DMS 273 treated with DMSO at 0.1 percent for 48 hours (cell line): ENCODE data around the gene NCOA4.
"Not testable (repeated sequence)": the region's sequence is repeated elsewhere in the genome, so short reads cannot be mapped to it uniquely, and the experiment has no call there.

Experiments
- DNase-seq: peaks from one replicate; lab custom pipeline; 2025; lab: John Stamatoyannopoulos, UW

NCOA4 gene

DNA sequence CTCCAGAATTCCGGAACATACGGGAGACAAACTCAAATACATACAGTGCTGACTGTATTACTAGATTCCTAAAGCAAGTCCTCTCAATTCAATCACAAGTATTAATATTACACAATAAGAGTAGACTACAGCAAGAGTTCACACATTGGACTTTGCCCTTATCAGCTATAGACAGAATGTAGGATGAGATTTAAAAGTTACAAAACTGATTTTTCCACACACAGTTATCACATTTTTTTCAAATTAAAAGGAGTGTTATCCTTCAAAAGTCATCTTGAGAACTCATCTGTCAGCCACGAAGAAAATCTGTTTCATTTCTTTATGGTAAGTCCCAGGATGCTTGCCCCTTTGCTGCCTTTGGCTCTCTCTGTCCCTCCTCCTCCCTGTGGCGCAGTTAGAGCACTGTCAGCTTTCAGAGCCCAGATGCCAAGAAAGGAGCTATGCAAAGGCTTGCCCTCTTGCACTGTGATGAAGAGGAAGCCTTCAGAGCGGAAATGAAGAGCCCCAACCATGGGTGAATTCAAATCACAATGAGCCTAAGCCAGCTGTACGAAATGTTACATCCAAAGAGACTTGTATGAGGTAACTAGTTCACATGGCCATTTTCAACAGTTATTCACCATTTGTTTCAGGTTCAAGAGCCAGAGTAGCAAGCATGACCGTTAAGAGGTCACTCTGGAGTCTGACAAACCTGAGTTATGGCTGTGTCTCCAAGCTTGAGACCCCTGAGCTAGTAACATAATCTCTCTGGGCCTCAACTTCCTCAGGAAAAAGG is 10.7 kb downstream of the NCOA4 start:
- DNase-seq, result no peak

DNA sequence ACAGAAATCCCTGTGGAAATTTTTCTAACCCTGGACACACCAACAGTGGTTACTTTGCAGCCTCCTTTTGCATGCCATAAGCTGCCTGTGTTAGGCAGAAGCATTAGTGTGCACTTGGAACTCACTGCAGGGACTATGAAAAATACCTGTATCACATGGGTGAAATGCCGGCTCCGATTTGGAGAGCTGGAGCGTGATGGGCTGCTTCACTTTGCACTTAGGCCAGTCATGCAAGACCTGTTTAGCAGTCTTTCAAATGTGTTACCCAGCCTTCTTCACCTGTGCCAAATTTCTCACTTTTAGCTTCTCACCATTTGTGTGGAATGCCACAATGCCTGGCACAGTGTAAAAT is 11.3 kb downstream of the NCOA4 start:
- no peak for DNase-seq

DNA sequence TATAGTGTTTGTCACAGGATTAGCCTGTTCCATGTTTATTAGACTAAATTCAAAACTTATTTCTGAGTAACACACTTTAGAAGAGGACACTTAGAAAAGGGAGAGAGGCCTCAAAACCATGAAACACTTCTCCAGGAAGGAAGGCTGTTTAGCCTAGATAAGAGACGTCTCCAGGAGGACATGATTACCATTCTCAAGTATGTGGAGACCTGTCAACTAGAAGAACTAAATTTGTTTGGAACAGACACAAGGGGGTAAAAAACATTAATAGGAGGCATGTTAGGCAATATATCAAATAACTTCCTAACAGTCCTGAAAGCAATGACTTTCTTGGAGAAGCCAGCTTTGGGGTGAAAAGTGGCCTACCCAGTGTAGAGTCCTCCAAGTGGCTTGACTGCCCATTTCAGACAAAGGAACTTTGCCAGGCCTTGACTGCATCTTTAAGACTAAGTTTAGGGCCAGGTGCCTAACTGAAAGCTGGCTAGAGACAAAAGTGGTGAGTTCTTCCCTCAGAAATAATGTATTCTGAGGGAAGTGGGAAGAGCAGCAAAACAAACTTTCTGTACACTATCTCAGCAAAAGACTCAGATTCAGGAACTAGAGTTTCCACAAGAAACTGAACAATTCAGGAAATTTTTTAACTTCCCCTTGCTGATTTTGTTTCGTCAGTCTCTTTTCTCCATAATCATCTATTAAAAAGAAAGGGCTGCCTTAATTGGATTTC is 11.8 kb downstream of the NCOA4 start:
- no peak for DNase-seq

DNA sequence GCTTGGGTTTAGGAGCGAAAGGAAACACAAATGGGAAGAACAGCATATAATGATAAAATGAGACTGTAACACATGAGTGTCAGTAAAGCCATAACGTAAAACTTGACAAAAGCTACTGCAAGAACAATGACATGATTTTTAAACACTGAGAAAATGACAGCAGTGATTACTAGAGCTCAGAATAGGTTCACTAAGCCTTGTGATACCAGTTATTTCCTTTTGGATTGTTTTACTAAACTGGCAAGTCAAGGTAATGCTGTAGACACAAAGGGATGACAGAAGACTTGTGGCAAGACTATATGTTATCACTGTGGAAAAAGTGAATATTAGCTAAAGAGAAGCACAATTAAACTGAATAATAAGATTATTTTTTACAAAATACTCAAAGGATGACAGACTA is 12.7 kb downstream of the NCOA4 start:
- no peak for DNase-seq

DNA sequence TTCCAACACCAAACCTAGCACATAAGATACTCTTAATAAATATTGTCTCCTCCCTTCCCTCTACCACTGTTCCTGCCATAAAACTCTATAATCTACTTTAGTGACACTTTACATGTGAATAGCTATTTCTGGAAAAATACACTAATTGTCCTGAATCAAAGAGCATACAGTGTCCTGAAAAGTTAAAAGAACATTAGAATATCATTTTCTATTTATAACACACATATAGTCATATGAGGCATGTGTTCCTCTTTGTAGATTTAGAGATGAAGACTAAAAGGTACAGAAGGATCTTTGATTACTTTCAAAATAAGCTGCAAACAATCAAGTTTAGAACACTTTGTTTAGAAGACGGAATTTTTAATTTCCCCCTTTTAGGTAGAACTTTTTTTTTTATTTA is 13.6 kb downstream of the NCOA4 start:
- no peak for DNase-seq

DNA sequence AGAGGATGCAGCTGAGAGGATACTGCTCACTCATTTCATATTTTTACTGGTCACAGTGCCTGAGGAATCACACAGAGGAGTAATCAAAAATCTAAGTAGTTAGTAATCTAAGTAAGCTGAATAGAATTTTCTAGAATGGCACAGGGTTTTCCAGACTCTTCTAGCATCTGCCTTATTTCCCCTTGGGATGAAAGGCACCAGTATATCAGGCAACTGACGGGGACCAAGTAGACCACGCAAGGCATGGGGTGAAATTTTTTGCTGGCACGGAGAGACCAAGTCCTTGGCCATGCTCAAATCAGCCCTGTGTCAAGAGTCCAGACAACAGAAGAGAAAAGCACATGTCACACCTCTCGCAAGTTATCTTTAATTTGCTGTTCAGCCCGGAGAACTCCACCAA is 14.2 kb downstream of the NCOA4 start:
- no peak for DNase-seq

DNA sequence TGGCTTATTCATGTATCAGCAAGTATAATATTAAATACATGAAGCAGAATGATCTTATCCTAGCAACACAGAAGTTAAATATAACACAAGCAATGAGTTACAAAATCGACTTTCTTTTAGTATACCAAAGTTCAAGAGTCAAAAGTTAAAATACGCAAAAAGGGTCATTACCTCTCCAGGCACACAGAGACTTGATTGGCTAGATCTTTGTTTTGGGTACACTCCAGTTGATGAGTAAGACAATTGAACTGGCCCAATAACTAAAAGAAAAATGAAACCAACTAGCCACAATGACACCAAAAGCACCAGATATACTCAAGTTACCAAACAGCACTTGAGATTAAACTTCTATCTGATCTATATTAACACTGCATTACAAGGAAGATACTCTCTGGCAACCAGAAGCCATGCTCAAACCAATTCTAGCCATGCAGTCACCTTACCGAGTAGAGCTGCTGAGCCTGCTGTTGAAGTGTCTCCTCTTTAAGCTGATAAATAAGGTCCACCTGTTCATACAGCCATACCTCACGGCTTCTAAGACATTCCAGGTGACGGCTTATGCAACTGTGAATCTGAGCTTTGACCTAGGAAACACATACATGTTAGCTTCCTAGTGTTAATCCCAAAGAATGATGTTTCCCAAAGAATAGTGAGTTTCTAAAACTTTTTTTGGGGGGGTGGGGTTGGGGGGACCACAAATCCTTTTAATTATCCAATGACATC is 15.6 kb downstream of the NCOA4 start:
- DNase-seq, result no peak

DNA sequence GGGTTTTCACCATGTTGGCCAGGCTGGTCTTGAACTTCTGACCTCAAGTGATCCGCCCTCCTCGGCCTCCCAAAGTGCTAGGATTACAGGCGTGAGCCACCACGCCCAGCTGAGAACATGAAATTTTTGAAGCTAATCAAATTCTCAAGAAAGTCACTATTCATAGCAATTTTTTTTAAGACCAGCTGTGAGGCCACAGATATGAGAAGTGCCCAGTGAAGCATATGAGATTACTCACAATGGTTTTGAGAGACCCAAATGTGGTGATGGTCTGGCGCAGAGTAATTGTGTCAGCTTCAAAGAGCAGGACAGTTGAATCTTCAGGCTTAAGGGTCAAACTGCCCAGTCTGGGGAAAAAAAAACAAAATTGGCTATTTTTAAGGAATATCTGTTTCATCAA is 16.2 kb downstream of the NCOA4 start:
- DNase-seq, result no peak

DNA sequence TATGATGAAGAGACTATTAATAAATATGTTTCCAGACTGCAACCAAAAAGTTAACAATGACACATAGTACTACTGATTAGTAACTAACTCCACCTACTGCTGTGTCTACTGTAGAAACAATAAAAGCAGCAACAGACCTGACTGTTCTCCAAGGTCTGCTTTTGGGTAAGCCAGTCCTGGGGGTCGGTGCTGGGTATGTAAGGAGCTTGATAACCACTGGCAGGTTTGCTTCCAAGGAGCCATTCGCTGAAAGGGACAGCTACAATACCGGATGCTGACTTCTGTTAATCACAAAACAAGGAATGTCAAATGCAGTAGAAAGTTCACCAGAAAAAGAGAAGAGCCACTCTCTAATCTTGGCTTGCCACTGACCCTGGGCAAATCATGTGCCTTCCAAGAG is 17.7 kb downstream of the NCOA4 start:
- DNase-seq, result no peak

DNA sequence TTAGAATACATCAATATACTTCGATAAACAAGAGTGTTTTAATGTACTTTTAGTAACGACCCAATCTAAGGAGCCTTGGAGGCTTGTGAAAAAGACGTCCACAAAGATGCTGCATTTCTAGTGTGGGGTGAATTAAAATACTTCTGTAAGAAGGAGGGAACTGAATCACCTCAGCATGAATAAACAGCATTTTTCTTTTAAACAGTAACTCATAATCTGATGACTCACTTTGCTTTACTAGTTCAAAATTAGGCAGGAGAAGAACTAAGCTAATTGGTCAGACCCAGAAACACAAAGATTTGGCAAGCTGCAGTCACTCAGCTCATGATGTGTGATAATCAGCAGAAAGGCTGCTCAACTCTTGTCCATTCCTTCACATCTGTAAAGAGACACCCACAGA is 24.2 kb downstream of the NCOA4 start:
- no peak for DNase-seq

DNA sequence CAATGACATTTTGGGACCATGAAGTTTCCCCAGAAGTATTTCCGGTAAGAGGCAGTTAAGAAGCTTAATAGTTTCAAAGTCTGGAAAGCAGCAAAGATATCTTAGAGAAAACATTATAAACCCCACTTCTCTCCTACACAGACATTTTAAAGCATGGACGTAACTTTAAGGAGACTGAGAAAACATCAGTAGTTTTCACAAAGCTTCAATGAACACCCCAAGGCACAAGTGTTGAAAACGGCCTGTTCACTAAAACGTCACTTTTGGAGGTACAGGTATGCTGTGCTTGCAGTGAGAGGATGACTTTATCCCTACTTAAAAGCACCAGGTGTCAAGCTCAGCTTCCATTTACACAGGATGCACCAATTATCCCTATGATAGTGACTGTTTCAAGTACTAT is 25.0 kb downstream of the NCOA4 start:
- DNase-seq, result no peak

DNA sequence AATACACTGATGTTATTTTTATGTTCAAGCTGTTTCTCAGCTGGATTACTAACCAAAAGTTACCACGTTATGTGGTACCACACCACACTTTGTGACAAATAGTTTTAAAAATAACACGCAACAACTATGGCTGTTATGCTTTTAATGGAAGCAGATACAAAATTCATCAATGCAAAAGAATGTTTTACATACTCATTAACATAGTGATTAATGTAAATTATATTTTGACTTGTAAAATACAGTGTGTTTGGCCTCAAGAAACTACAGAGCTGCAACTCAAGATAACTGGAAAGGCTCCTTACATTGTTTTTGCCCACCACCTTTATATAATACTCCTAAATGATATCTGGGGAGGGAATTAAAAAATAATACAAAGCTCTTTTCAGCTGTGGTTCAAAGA is 25.5 kb downstream of the NCOA4 start:
- DNase-seq, result no peak

DNA sequence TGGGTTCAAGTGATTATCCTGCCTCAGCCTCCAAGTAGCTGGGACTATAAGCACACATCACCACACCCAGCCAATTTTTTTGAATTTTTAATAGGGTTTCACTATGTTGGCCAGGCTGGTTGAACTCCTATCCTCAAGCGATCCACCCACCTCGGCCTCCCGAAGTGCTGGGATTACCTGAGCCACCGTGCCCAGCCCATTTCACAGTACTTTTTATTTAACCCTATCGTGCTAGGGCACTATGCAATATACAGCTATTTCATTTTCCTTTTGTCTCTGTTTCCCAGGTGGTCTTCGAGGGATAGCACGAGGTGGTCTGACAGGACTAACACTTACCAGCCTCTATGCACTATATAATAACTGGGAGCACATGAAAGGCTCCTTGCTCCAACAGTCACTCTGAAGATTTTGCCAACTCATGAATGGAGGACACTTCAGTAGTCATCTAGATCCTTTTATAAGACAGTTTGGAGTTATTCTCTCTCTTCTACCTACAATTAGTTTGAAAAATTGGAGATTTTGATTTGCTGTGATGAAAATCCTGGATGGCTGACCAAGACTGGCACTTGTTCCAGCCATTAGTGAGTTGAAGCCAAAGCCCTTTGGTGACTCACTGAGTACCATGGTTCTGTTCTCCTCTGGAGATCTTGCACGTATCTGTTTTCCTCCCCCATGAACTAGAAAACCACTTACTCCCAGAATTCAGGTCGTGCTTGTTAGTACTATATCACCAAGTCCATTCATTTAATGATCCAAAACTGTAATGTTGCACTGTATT is 27.3 kb downstream of the NCOA4 start:
- no peak for DNase-seq

DNA sequence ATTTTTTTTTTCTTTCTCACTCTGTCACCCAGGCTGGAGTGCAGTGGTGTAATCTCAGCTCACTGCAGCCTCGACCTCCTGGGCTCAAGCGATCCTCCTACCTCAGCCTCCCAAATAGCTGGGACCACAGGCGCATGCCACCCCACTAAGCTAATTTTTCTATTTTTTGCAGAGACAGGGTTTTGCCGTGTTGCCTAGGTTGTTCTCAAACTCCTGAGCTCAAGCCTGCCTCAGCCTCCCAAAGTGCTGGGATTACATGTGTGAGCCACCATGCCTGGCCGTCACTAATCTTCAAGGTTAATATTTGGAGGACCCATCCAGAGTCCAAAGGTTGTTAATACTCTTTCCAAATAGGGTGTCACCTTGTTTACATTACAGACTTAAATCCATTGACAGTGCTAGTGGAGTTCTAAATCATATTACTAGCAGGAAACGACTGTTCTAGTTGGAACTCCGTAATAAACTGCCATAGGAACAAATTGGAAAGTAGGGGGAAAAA is 28.2 kb downstream of the NCOA4 start:
- DNase-seq, result not testable (repeated sequence)

DNA sequence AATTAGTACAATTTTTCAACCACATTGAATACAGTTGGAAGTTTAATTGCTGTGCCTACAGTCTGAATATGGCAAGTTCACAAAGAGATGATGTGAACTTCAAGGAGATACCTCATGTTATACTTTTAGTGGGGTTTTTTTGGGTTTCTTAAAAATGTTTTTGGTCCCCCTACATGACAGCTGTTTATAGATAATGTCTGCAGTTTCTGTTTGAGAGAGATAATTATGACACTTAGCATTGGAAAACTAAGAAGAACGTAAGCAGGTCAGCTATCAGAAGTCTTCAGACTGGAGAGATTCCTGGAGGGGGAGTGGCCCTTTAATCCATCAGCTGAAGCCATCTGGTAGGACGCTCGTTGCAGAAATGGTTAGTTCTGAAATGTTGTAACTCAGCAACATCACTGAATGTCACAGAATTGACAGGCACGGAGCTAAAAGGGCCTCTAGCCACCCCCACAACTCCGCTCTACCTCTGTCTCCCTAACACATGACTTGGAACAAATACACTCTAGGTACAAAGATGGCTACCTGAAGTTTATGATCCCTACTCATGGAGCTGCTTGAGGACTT is 29.2 kb downstream of the NCOA4 start:
- no peak for DNase-seq

DNA sequence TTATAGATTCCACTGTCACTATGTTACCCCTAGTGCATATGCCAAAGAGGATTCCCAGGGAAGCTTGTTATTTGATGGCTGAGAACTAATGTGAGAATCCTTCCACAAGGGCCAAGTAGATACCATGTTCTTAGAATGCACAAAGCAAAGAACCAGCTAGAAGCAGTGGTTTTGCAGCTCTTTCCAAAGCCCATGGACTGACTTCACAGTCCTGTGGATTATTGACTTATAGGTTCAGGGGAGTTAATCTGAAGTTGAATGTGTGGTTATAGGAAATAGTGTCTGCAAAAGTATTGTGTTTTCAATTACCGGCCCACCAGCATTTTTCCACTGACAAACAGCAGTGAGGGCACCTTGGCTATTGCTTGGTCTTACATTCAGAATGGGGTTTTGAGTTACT is 29.9 kb downstream of the NCOA4 start:
- DNase-seq, result no peak

DNA sequence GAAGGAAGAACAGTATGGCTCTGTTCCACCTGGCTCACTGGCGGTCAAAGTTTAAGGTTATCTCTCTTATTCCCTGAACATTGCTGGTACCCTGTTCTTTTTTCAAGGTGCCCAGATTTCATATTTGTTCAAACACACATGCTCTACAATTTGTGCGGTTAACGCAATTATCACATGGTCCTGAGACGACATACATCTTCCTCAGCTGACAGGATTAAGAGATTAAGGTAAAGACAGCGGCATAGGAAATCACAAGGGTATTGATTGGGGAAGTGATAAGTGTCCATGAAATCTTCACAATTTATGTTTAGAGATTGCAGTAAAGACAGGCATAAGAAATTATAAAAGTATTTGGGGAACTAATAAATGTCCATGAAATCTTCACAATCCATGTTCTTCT is 30.5 kb downstream of the NCOA4 start:
- DNase-seq, result not testable (repeated sequence)

DNA sequence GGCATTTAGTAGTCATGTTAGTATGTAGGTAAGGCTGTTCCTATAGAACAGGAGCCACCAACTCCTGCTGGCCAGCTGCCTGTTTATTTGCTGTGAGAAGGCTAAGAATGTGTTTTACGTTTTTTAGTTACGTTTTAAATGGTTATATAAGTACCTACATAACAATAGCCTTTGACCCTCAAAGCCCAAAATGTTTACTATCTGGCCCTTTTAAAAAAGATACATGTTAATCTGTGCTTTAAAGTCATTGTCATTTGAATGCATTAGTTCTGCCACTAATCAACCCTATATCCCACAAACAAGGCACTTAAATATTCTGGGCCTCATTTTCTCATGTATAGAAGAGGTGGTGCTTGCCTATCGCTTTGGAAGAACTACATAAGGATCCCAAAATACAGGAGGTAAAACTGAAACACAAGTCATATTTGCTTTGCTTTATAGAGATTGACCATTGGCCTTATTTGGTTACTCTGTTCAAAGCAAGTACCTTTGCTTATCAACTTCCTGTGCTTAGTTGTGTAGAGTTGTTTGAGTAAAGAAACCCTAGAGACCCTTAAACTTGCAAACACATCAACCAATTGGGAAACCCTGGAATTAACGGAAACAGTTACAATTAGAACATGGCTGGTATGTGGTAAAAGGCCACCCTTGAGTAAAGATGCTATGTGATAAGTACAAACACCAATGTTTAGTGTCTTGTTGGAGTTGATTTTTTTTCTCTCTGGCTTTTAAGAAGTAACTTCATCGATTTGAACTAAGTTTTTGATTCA is 32.2 kb downstream of the NCOA4 start:
- no peak for DNase-seq

DNA sequence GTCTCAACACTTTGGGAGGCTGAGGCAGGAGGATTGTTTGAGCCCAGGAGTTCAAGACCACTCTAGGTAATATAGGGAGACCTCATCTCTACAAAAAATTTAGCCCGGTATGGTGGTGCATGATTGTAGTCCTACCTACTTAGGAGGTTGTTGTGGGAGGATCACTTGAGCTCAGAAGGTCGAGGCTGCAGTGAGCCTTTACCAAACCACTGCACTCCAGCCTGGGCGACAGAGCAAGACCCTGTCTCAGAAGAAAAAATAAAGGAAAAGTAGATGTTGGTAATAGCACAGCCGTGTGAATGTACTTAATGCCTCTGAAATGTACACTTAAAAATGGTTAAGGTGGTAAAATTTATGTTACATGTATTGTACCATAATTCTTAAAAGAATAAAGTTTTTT is 32.9 kb downstream of the NCOA4 start:
- no peak for DNase-seq

DNA sequence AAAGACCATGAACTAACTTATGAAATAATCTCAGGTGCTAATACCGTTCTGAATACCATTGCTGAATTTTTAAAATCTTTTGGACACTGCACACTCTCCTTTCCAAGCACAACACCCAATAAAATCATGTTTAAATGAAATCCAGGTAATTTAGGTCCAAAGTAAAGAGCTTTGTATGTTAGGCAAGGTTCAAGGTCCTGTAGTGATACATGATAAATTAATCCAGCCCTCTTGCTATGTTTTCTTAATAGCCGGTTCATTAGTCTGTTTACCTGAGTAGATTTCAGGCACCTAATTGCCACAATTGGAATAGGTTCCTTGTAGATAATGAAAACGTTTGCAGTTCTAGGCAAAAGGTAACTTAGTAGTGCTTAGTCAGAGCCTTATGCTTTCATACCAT is 44.8 kb downstream of the NCOA4 start:
- DNase-seq, result not testable (repeated sequence)

DNA sequence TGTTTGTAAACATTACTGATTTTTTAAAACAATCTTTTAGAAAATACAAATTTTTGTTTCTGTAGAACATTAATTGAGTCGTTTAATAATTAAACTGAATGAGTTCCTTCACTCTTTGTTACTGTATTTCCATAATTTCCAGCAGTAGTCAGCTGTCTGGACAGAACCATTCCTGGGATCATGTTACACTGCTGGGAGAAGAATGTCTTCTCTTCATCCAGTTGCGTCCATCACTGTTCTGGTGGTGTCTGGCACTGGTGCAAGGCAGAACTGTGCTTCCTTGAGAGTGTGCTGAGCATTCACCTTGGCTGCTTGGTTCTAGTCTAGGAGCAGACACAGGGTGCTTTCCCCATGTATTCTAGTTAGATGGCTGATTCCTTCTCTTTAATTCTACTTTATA is 46.0 kb downstream of the NCOA4 start:
- DNase-seq, result not testable (repeated sequence)
